ENCODE results near the gene TRA2B. TPM values are rescaled to one million over a fixed set of nuclear protein-coding genes. Genes with fewer than 3 reads are reported as not detected.

Gene TRA2B
- 100 to 1,000 TPM; 118 to 237 (median 126) TPM for total RNA-seq

GRCh38 chr3:185937689-185938374 lies at the start of gene TRA2B:
TSS of gene TRA2B (minus strand) at chr3:185938014. CDS start at chr3:185937860, 154 bp downstream.
- no peak for TF ChIP-seq CTCF (IDR thresholded peaks at IDR 0.05; ENCODE audit: low read depth)

GRCh38 chr3:185986198-185986777 lies 48.5 kb upstream of the TRA2B start:
- no peak for TF ChIP-seq CTCF (IDR thresholded peaks at IDR 0.05; ENCODE audit: low read depth)

- TF ChIP-seq CTCF (IDR thresholded peaks at IDR 0.05; ENCODE audit: low read depth), result no peak
These were observed 46.4 kb upstream of the TRA2B start for GRCh38 chr3:185984203-185984602.

- TF ChIP-seq CTCF (IDR thresholded peaks at IDR 0.05; ENCODE audit: low read depth), result no peak
These were observed 45.8 kb upstream of the TRA2B start for GRCh38 chr3:185983495-185984141.

- no peak for TF ChIP-seq CTCF (IDR thresholded peaks at IDR 0.05; ENCODE audit: low read depth)
These were observed 44.8 kb upstream of the TRA2B start for GRCh38 chr3:185982632-185983031.

- no peak for TF ChIP-seq CTCF (IDR thresholded peaks at IDR 0.05; ENCODE audit: low read depth)
These were observed 43.8 kb upstream of the TRA2B start for GRCh38 chr3:185981621-185982020.

- TF ChIP-seq CTCF (IDR thresholded peaks at IDR 0.05; ENCODE audit: low read depth), result no peak
These were observed 41.9 kb upstream of the TRA2B start for GRCh38 chr3:185979721-185980121.
